Activated T-helper 1 cell treated with Interleukin-2 at 50 U/mL for 16 hours (primary cell): Measurements from ENCODE around the gene AP3M1.
"Not testable (repeated sequence)": the region's sequence is repeated elsewhere in the genome, so short reads cannot be mapped to it uniquely, and the experiment has no call there.

Experiments used
- DNase-seq: peaks from one replicate; pipeline ENCODE4 v3.0.0-alpha.2; 2020; ENCODE audit warnings: low read depth

The AP3M1 gene

DNA sequence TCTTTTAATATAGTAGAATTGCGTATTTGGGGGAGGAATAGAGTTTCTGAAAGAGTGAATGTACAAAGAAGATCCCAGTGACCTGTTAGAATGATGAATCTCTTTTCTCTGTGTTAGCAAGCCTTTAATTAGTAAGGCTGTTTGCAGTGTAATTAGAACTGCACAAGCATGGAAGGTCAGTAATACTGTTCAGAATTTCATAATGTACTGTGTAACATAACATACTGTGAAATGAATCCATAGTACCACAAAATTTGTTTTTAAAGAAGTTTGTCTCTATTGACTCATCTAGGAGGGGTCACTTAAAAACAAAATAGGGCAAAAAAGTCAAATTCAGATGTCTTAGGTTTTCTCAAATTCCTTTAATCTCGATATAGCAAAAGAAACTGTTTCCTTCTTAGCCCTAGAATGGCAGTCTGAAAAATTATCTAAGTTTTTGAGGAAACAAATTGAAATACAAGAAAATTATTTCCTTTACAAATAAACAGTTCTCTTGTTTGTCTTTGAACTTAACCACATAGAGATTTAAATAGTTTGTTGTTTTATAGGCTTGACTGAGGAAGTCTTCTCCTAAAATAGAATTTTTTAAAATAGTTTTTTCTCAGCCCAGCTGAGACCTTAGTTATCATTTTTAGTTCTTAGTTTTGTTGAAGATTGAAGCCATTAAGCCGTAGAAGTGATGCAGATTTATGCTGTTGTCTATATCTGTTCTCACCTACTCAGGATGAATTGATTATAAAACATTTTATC lies 12.9 kb upstream of the AP3M1 start:
- DNase-seq, result no peak

GRCh38 chr10:74160013-74160412 lies 9.4 kb upstream of the AP3M1 start:
- no peak for DNase-seq

- no peak for DNase-seq
Observed at GRCh38 chr10:74156919-74157289, 6.3 kb upstream of the AP3M1 start.

GRCh38 chr10:74153676-74154075 lies 3.0 kb upstream of the AP3M1 start:
- DNase-seq, result no peak

DNA sequence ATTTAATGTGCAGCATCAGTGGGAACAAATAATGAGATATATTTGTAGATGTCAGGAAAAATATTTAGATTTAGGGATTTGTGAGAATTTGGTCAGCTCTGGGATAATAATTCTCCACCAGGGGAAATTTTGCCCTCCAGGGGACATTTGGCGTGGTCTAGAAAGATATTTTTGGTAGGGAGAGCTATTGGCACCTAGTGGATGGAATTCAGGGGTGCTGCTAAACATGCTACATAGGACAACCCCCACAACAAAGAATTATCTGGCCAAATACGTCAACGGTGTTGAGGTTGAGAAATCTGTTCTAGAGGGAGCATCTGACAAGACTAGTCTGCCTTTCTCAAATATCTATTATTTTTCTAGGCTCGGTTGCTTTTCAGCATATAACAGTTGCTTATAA lies 2.5 kb upstream of the AP3M1 start:
- no peak for DNase-seq

GRCh38 chr10:74151879-74152722 lies 1.5 kb upstream of the AP3M1 start:
- no peak for DNase-seq

- peak; percentile 99 for DNase-seq
Observed at GRCh38 chr10:74150990-74151878, 606 bp upstream of the AP3M1 start, which contains the start of gene ADK. TSS of gene ADK (plus strand) at chr10:74151221. CDS start at chr10:74151279, 58 bp downstream.

GRCh38 chr10:74146980-74147379 lies 3.6 kb downstream of the AP3M1 start:
- not testable (repeated sequence) for DNase-seq

DNA sequence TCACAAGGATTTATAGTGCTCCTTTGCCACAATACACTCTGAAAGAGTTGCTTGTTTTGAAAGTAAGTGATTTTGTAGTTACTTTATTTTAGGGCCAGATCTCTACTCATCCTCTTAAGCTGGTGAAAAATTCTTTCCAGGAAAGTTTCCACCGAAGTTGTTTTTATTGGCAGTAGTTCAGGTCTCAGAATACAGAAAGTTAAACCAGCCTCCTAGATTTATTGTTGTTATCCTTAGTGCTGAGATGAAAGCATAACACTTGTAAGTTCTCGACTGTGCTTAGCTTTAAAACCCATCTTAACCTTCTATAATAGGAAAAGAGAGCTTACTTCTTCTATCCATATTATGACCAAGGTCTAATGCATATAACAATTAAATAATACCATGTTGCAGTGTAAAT lies 5.5 kb downstream of the AP3M1 start:
- no peak for DNase-seq

GRCh38 chr10:74140553-74140952 lies 10.1 kb downstream of the AP3M1 start:
- DNase-seq, result no peak

DNA sequence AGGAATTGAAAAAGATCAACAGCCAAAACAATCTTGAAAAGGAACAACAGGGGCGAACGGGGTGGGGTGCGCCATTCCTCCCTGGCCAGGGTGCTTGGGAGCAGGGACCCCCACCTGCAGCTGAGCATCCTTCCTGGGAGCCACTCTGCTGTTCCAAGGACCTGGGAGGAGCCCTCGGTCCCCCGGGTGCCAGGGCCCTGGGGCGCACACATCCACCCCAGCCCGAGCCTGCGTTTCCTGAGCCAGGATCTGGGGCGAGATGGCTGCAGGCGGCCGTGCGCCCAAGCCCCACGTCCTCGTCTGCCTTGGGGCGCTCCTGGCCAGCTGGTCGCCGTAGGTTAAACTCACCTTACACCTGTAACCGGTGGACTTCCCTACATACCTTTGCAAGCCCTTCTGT lies 10.6 kb downstream of the AP3M1 start:
- no peak for DNase-seq

GRCh38 chr10:74138596-74138995 lies 12.0 kb downstream of the AP3M1 start:
- not testable (repeated sequence) for DNase-seq

GRCh38 chr10:74137992-74138391 lies 12.6 kb downstream of the AP3M1 start:
- no peak for DNase-seq

- no peak for DNase-seq
Observed at GRCh38 chr10:74135452-74135851, 15.2 kb downstream of the AP3M1 start.

GRCh38 chr10:74133923-74134820 lies 16.5 kb downstream of the AP3M1 start:
- DNase-seq, result no peak

DNA sequence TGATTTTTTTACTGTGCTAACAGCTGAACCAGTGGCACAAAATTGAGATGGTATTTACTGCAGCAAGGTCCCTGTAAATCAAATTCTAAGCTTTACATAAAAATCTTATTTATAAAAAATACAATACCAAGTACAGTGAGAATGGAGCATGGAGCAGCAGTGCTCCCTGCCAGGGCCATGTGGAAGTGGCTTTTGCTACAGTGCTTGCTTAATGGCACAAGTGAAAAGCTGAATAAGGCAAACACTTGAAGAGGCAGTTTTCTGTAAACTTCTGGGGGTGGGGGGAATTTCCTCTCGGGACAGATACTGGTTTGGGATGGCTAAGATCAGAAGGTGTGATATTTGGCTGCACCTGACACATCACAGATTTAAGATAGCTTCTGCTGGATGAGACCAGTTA lies 27.5 kb downstream of the AP3M1 start:
- DNase-seq, result no peak

- DNase-seq, result no peak
Observed at GRCh38 chr10:74122060-74122459, 28.6 kb downstream of the AP3M1 start.

- no peak for DNase-seq
Observed at GRCh38 chr10:74121368-74121767, 29.3 kb downstream of the AP3M1 start.

DNA sequence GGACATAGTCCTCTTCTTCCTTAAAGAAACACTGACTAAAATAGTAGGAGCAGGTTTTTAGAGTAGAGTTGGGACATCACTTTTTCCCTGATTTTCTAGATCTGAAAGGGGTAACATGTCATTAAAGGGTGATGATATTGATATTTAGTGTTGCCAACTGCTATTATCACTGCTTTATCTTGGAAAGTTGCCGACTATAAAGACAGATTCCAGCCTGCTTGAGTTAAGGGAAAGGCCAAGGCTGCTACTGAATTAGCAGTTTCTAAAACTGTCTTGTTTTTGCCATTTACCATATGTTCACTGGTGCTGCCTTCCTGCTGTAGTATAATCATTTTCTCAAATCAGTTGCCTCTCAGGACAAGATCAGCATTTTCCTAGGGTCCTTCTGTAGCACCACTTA lies 29.7 kb downstream of the AP3M1 start:
- DNase-seq, result no peak

DNA sequence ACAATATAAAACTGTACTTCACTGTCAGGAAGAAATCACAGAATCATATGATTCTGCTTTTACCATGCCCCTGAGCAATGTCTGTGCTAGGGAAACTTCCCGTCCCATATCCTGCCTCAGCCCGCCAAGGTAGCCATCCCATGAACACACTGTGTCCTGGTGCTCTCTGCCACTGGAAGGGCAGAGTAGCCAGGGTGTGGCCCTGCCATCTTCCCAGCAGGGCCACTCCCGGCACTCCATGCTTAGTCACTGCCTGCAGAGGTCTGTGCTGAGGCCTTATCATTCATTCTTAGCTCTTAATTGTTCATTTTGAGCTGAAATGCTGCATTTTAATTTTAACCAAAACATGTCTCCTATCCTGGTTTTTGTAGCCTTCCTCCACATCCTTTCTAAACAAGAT lies 31.8 kb downstream of the AP3M1 start:
- no peak for DNase-seq

- DNase-seq, result no peak
Observed at GRCh38 chr10:74117738-74118137, 32.9 kb downstream of the AP3M1 start.
